HG03135 (cell line): ENCODE results near the gene RARS1.

Source experiments
- ATAC-seq: cut with Tn5 transposase; IDR thresholded peaks from one replicate; pipeline ENCODE4 v1.9.1; 2021; ENCODE audit warnings: mild to moderate bottlenecking, moderate library complexity; ENCODE audit not compliant: unreplicated experiment

RARS1 gene

DNA sequence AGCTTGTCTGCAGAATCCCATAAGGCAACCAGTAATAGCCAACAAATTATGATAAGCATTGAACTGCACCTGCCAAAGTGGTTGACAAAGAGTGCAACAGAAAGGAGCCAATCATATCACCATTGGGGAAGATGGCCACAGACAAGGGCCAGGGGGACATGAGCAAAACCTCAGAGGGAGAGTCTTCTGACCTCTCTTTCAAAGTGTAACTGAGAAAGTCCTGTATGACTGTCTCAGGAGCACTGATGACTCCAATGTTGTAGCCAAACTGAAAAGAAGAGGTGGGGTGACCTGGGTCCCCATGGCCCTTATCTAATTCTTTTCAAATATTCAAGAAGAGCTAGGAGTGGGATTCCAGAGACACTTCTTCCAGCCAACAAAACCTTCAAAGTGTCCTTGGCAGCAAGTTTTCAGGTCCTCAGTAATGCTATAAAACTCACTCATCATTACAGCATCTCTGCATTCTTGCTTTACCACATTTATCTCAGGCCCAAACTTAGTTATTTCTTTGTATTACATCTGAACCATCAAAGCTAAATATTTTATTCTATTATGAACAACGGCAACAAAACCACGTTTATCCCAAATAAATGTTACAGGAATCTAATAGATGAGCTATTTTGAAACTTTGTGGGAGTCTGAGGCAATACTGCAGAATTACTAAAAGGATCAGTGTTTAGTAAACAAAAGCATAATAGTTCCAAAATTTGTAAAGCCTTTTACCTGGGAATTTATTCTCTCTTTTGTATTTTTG, 67.3 kb downstream of the RARS1 start:
- no peak for ATAC-seq

DNA sequence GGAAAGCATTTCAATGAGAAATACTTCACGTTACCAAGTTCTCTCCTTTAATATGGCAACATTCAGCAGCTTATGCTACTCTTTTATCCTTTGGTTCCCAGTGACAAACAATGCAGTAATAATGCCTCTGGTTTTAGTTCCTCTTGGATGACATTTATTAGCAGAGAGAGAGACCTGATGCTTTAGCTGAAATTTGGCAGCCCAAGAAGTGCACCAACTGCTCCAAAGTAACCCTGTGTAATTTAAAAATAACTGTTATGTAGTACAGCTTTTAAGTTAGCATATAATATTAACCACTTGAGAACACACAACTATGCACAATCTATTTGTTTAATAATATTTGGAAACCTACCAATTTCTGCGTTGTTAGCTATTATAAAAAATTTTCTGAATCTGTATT, 71.1 kb downstream of the RARS1 start:
- no peak for ATAC-seq

DNA sequence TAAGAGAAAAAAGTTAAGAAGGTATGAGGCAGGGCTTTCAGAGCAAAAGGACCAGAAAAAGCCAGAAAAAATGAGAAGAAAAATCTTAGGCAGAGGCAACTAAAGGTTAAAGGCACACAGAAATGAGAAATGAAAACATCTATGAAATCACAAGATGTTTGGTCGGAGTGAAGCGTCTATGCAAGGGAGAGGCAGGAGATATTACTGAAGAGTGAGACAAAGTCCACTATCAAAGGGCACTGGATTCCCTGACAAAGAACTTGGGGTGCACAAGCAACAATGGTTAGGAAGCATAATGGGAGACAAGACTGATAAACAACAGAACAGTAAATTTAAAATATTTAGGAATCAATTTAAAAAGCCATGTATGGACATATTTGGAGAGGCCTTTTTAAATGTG, 76.0 kb downstream of the RARS1 start:
- no peak for ATAC-seq

DNA sequence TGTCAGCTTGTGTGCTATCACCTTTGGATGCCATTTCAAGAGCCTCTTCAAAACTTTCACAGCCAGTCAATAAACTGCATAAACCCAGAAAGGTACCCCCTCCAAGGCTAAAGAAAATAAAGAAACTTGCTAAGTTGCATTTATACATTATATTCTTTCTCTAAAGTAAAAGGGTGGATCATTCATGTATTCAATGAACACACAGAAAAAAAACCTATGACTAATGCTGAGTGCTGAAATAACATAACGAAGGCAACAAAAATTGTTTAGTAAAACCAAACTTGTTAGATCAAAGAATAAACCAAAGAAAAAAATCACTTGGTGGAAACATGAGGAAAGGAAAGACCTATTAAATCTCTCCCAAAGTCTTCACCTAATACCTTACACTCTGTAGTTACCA, 77.7 kb downstream of the RARS1 start:
- ATAC-seq, result no peak

DNA sequence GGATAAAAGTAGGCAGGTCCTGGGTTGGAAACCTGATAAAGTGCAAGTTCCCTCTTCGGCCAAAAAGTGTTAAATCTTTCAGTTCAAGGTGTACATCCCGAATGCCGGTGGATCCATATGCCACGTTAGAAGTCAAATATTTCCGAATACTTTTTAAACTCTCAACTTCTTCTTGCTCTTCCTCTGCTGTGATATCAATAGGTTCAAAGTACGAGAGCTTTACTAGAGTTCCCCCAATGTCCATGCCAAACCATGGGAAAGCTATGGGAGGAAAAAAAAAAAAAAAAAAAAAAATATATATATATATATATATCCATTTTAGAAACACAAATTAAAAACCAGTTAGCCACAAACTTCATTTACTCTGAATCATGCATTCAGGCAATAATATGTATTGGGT, 82.5 kb downstream of the RARS1 start:
- ATAC-seq, result no peak
